Fibroblast of the aortic adventitia (primary cell): ENCODE measurements around the gene PLXNC1. TPM values are rescaled to one million over a fixed set of nuclear protein-coding genes. Genes with fewer than 3 reads are reported as not detected.

ENCODE experiments used
- DNase-seq: peaks from one replicate; pipeline ENCODE4 v3.0.0-alpha.2; 2010; ENCODE audit warnings: low read depth
- H3K4me3 ChIP-seq: 2 replicates; pipeline ENCODE4 v1.5.1; 2011; ENCODE audit warnings: low read depth, mild to moderate bottlenecking, control low read depth, low read length, moderate library complexity
- CTCF ChIP-seq: IDR thresholded peaks from 2 replicates; pipeline ENCODE4 v1.5.1; 2011; ENCODE audit warnings: mild to moderate bottlenecking, low read length, control low read depth, inconsistent platforms; ENCODE audit not compliant: insufficient read depth
- total RNA-seq: library from RNA; depleted of rRNA; stranded (reverse); fragments of >200 nt; gene quantifications from 2 replicates; pipeline ENCODE4 v1.2.3, GENCODE V29; 2012; ENCODE audit warnings: low replicate concordance

Gene PLXNC1
- total RNA-seq, 1 donor = 4.3 TPM

- H3K4me3 ChIP-seq = no peak overlapping the region
- no peak for DNase-seq
- no peak for TF ChIP-seq CTCF
Measured at GRCh38 chr12:94178882-94179281, 30.5 kb downstream of the PLXNC1 start.

GRCh38 chr12:94179723-94180122, 31.3 kb downstream of the PLXNC1 start:
- no peak overlapping the region for H3K4me3 ChIP-seq
- TF ChIP-seq CTCF = no peak
- DNase-seq = no peak

- TF ChIP-seq CTCF = no peak
- H3K4me3 ChIP-seq = no peak overlapping the region
- DNase-seq = no peak
Measured at GRCh38 chr12:94180558-94181296, 32.4 kb downstream of the PLXNC1 start.

GRCh38 chr12:94182986-94183707, 34.8 kb downstream of the PLXNC1 start:
- TF ChIP-seq CTCF = no peak
- no peak for DNase-seq
- no peak overlapping the region for H3K4me3 ChIP-seq

GRCh38 chr12:94183708-94184379, 35.5 kb downstream of the PLXNC1 start:
- no peak for DNase-seq
- TF ChIP-seq CTCF = no peak
- no peak overlapping the region for H3K4me3 ChIP-seq

GRCh38 chr12:94184995-94185719, 36.8 kb downstream of the PLXNC1 start:
- no peak overlapping the region for H3K4me3 ChIP-seq
- DNase-seq = no peak
- TF ChIP-seq CTCF = no peak
